ENCODE data around the gene P2RX4.
"Not testable (repeated sequence)": the region's sequence is repeated elsewhere in the genome, so short reads cannot be mapped to it uniquely, and the experiment has no call there.

P2RX4 gene

DNA sequence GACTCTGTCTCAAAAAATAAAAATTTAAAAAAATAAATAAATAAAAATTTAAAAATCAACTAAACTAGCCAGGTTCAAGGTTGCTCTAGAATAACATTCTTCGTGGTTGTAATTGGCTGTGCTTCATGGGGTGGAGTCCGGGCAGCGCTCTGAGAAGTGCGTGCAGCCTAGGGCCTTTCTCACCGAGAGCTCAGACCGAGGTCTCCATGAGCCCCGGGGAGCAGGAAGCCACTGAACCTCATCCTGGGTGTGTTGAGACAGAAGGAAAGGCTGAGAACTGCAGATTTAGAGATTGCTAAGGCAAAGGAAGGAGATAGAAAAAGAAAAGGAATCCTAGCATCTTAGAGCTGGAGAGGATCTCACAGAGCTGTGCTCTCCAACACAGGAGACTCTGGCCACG is 14.7 kb downstream of the P2RX4 start:
- Histone ChIP-seq H3K4me2 (ENCODE audit: low read depth, low read length, poor library complexity, severe bottlenecking) (no peak overlapping the region), H2AFZ (ENCODE audit: low read depth, low read length, severe bottlenecking) (no peak overlapping the region), H4K20me1 (ENCODE audit: low read depth, low read length) (no peaks in the 10 kb centered on the region), H3F3A (ENCODE audit: insufficient read depth) (no peaks in the 10 kb centered on the region), H3K79me2 (ENCODE audit: insufficient read depth, low read length) (no peaks in the 10 kb centered on the region), H3K9me3 (ENCODE audit: insufficient read depth, low read length) (no peaks in the 10 kb centered on the region), H3K27ac (ENCODE audit: low read depth, low read length) (no peak overlapping the region), H3K9me2 (replicated peaks; ENCODE audit: insufficient read depth, low read length) (no peaks in the 10 kb centered on the region), H3K4me3 (ENCODE audit: insufficient read depth, low read length, poor library complexity, severe bottlenecking) (no peak overlapping the region), H3K9ac (ENCODE audit: low read length) (no peak overlapping the region), H3K36me3 (ENCODE audit: low read length) (no peaks in the 10 kb centered on the region), H3K27me3 (ENCODE audit: low read length) (no peaks in the 10 kb centered on the region)
- TF ChIP-seq EZH2phosphoT487 (conservative IDR thresholded peaks at IDR 0.05; ENCODE audit: low read length) = no peak
- TF ChIP-seq, protein P1, sequence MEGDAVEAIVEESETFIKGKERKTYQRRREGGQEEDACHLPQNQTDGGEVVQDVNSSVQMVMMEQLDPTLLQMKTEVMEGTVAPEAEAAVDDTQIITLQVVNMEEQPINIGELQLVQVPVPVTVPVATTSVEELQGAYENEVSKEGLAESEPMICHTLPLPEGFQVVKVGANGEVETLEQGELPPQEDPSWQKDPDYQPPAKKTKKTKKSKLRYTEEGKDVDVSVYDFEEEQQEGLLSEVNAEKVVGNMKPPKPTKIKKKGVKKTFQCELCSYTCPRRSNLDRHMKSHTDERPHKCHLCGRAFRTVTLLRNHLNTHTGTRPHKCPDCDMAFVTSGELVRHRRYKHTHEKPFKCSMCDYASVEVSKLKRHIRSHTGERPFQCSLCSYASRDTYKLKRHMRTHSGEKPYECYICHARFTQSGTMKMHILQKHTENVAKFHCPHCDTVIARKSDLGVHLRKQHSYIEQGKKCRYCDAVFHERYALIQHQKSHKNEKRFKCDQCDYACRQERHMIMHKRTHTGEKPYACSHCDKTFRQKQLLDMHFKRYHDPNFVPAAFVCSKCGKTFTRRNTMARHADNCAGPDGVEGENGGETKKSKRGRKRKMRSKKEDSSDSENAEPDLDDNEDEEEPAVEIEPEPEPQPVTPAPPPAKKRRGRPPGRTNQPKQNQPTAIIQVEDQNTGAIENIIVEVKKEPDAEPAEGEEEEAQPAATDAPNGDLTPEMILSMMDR (IDR thresholded peaks at IDR 0.05; ENCODE audit: insufficient read depth, low read length, poor library complexity, severe bottlenecking) = no peak

DNA sequence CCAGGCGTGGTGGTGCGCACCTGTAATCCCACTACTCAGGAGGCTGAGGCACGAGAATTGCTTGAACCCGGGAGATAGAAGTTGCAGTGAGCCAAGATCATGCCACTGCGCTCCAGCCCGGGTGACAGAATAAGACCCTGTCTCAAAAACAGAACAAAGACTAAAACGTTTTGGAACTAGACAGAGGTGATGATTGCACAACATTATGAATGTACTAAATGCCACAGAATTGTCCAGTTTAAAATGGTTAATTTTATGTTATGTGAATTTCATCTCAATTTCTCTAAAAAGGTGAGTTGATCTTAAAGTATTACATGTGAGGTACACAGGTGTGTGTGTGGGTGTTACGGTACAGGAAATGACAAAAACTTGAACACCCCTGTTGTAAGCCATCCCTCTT is 16.5 kb downstream of the P2RX4 start:
- Histone ChIP-seq H2AFZ (ENCODE audit: low read depth, low read length, severe bottlenecking) (no peak overlapping the region), H3K36me3 (ENCODE audit: low read length) (no peaks in the 10 kb centered on the region), H3K9me2 (replicated peaks; ENCODE audit: insufficient read depth, low read length) (no peaks in the 10 kb centered on the region), H3K4me2 (ENCODE audit: low read depth, low read length, poor library complexity, severe bottlenecking) (no peak overlapping the region), H4K20me1 (ENCODE audit: low read depth, low read length) (no peaks in the 10 kb centered on the region), H3K27me3 (ENCODE audit: low read length) (no peaks in the 10 kb centered on the region), H3K79me2 (ENCODE audit: insufficient read depth, low read length) (no peaks in the 10 kb centered on the region), H3K9ac (ENCODE audit: low read length) (no peak overlapping the region), H3K4me3 (ENCODE audit: insufficient read depth, low read length, poor library complexity, severe bottlenecking) (no peak overlapping the region), H3F3A (ENCODE audit: insufficient read depth) (no peaks in the 10 kb centered on the region), H3K9me3 (ENCODE audit: insufficient read depth, low read length) (no peaks in the 10 kb centered on the region), H3K27ac (ENCODE audit: low read depth, low read length) (no peak overlapping the region)
- TF ChIP-seq EZH2phosphoT487 (conservative IDR thresholded peaks at IDR 0.05; ENCODE audit: low read length) = no peak
- TF ChIP-seq, protein P1 (IDR thresholded peaks at IDR 0.05; ENCODE audit: insufficient read depth, low read length, poor library complexity, severe bottlenecking) = no peak

DNA sequence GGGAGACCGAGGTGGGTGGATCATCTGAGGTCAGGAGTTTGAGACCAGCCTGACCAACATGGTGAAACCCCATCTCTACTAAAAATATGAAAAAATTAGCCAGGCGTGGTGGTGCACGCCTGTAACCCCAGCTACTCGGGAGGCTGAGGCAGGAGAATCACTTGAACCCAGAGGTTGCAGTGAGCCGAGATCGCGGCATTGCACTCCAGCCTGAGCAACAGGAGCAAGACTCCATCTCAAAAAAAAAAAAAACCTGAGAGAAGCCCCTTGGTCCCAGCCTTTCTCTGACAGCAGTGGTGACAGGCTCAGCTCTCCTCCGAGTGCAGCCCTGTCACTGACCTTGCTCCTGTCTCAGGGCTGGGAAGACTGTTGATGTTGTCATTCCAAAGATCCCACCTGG is 16.9 kb downstream of the P2RX4 start:
- not testable (repeated sequence) for H3K4me2 ChIP-seq (ENCODE audit: low read depth, low read length, poor library complexity, severe bottlenecking); H3K9me3 ChIP-seq (ENCODE audit: insufficient read depth, low read length); H3K9ac ChIP-seq (ENCODE audit: low read length); H3K27me3 ChIP-seq (ENCODE audit: low read length); H3K9me2 ChIP-seq (replicated peaks; ENCODE audit: insufficient read depth, low read length); H4K20me1 ChIP-seq (ENCODE audit: low read depth, low read length); H3K36me3 ChIP-seq (ENCODE audit: low read length); H2AFZ ChIP-seq (ENCODE audit: low read depth, low read length, severe bottlenecking); H3K4me3 ChIP-seq (ENCODE audit: insufficient read depth, low read length, poor library complexity, severe bottlenecking); H3K27ac ChIP-seq (ENCODE audit: low read depth, low read length); H3F3A ChIP-seq (ENCODE audit: insufficient read depth); H3K79me2 ChIP-seq (ENCODE audit: insufficient read depth, low read length)

DNA sequence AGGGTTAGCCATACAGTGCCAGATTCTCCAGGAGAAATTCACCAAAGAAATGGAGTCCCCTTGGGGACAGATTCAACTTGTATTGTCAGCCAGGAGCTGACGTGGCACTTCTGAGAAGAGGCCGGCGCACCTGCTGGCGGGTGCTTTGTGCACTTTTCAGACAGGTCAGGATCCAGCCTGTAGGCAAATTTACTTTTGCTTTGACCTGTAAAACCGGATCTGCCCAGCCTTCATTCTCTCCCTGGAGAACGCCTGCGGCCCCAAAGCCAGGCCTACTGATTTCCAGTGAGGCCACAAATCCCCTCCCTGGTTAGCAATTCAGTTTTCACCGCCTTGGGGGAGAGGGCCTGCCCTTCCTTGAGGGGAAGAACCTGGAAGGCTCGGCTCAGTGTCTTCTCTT is 17.4 kb downstream of the P2RX4 start:
- Histone ChIP-seq H3K36me3 (ENCODE audit: low read length) (no peaks in the 10 kb centered on the region), H3K9me3 (ENCODE audit: insufficient read depth, low read length) (no peaks in the 10 kb centered on the region), H3K4me2 (ENCODE audit: low read depth, low read length, poor library complexity, severe bottlenecking) (no peak overlapping the region), H3K27me3 (ENCODE audit: low read length) (no peaks in the 10 kb centered on the region), H3F3A (ENCODE audit: insufficient read depth) (no peaks in the 10 kb centered on the region), H3K9ac (ENCODE audit: low read length) (no peak overlapping the region), H3K79me2 (ENCODE audit: insufficient read depth, low read length) (no peaks in the 10 kb centered on the region), H2AFZ (ENCODE audit: low read depth, low read length, severe bottlenecking) (no peak overlapping the region), H3K27ac (ENCODE audit: low read depth, low read length) (no peak overlapping the region), H3K4me3 (ENCODE audit: insufficient read depth, low read length, poor library complexity, severe bottlenecking) (no peak overlapping the region), H4K20me1 (ENCODE audit: low read depth, low read length) (no peaks in the 10 kb centered on the region), H3K9me2 (replicated peaks; ENCODE audit: insufficient read depth, low read length) (no peaks in the 10 kb centered on the region)
- no peak for TF ChIP-seq EZH2phosphoT487 (conservative IDR thresholded peaks at IDR 0.05; ENCODE audit: low read length)
- TF ChIP-seq, protein P1 (IDR thresholded peaks at IDR 0.05; ENCODE audit: insufficient read depth, low read length, poor library complexity, severe bottlenecking) = no peak
